ENCODE data around the gene SCARF2.
A peak's percentile ranks its signal among the peaks of the same experiment; 100 is the strongest.
"Not testable (repeated sequence)": the region's sequence is repeated elsewhere in the genome, so short reads cannot be mapped to it uniquely, and the experiment has no call there.

Gene SCARF2

GRCh38 chr22:20470525-20470924 is 32.9 kb upstream of the SCARF2 start:
- H3K36me3 ChIP-seq (ENCODE audit: control insufficient read depth in 2 of 2, insufficient read depth in 1 of 2, low read length in 2 of 2), result peaks cover 0 to 54% of the 10 kb centered on the region in 2 experiments; a peak in 2 of 3 replicates
- H3K4me1 ChIP-seq (ENCODE audit: control insufficient read depth, insufficient read depth, low read length); H3K4me3 ChIP-seq (ENCODE audit: low read depth, low read length); H3K9me3 ChIP-seq (ENCODE audit: control insufficient read depth, insufficient read depth, low read depth, low read length); H3K27ac ChIP-seq (ENCODE audit: extremely low read depth, low read depth, low read length): not testable (repeated sequence)
- peak; percentile 99 for TF ChIP-seq ZBTB17 (tag by site-specific recombination; IDR thresholded peaks at IDR 0.05)
- peak; percentile 100 for TF ChIP-seq ZNF366 (tag by site-specific recombination; conservative IDR thresholded peaks at IDR 0.05)
- ChIA-PET POLR2A (interaction anchor here (0.8 kb wide), 1 partner anchor 333 kb away, joined by 5 read pairs; no protein-coding TSS in a partner anchor), CTCF (interaction anchor here (0.6 to 2.1 kb wide), 3 partner anchors 14 to 102 kb away, joined by 3 to 10 read pairs (median 3); no protein-coding TSS in a partner anchor)

GRCh38 chr22:20469110-20469868 is 31.7 kb upstream of the SCARF2 start:
- Histone ChIP-seq H3K4me1 (ENCODE audit: control insufficient read depth, insufficient read depth, low read length) (no peaks in the 10 kb centered on the region), H3K36me3 (ENCODE audit: control insufficient read depth in 2 of 2, insufficient read depth in 1 of 2, low read length in 2 of 2) (peaks cover 0 to 66% of the 10 kb centered on the region in 2 experiments; a peak in 2 of 3 replicates), H3K9me3 (ENCODE audit: control insufficient read depth, insufficient read depth, low read depth, low read length) (no peaks in the 10 kb centered on the region), H3K4me3 (ENCODE audit: low read depth, low read length) (no peak overlapping the region), H3K27ac (ENCODE audit: extremely low read depth, low read depth, low read length) (no peak overlapping the region)
- TF ChIP-seq ZBTB21 (tag by site-specific recombination; IDR thresholded peaks at IDR 0.05) (no peak), ZNF449 (tag by site-specific recombination; IDR thresholded peaks at IDR 0.05) (no peak), ZNF146 (tag by site-specific recombination; IDR thresholded peaks at IDR 0.05) (no peak), ZNF670 (tag by site-specific recombination; IDR thresholded peaks at IDR 0.05; ENCODE audit: low read depth) (no peak), KLF7 (tag by site-specific recombination; IDR thresholded peaks at IDR 0.05; ENCODE audit: borderline replicate concordance) (no peak), ZNF366 (tag by site-specific recombination; conservative IDR thresholded peaks at IDR 0.05) (no peak), ZNF112 (tag by site-specific recombination; IDR thresholded peaks at IDR 0.05) (no peak), ZNF654 (tag by site-specific recombination; IDR thresholded peaks at IDR 0.05; ENCODE audit: low read depth) (no peak), ZNF658 (tag by site-specific recombination; IDR thresholded peaks at IDR 0.05) (no peak), TRIM28 (IDR thresholded peaks at IDR 0.05; ENCODE audit: borderline replicate concordance, low read length) (no peak), ZNF501 (tag by site-specific recombination; IDR thresholded peaks at IDR 0.05) (no peak), ZNF571 (tag by site-specific recombination; IDR thresholded peaks at IDR 0.05) (no peak), ZSCAN23 (tag by site-specific recombination; IDR thresholded peaks at IDR 0.05) (no peak), ZEB2 (tag by site-specific recombination; IDR thresholded peaks at IDR 0.05) (no peak), ZNF37A (tag by site-specific recombination; IDR thresholded peaks at IDR 0.05) (no peak), ZBTB17 (tag by site-specific recombination; IDR thresholded peaks at IDR 0.05) (no peak), ZNF341 (tag by site-specific recombination; IDR thresholded peaks at IDR 0.05; ENCODE audit: low read depth) (no peak), ZNF785 (tag by site-specific recombination; IDR thresholded peaks at IDR 0.05) (no peak), GLIS2 (tag by site-specific recombination; IDR thresholded peaks at IDR 0.05) (no peak)
- CTCF ChIA-PET, result interaction anchor here (0.7 to 2.1 kb wide), 3 partner anchors 13 to 85 kb away, joined by 3 to 10 read pairs (median 9); no protein-coding TSS in a partner anchor
- POLR2A ChIA-PET, result no interaction called here

GRCh38 chr22:20466659-20467379 is 29.2 kb upstream of the SCARF2 start:
- ChIA-PET CTCF (interaction anchor here (0.6 kb wide), 2 partner anchors 10 to 49 kb away, joined by 3 to 4 read pairs; no protein-coding TSS in a partner anchor), POLR2A (no interaction called here)
- Histone ChIP-seq H3K27ac (ENCODE audit: extremely low read depth, low read depth, low read length) (no peak overlapping the region), H3K36me3 (ENCODE audit: control insufficient read depth in 2 of 2, insufficient read depth in 1 of 2, low read length in 2 of 2) (peaks cover 0 to 77% of the 10 kb centered on the region in 2 experiments; a peak in 2 of 3 replicates), H3K4me1 (ENCODE audit: control insufficient read depth, insufficient read depth, low read length) (no peaks in the 10 kb centered on the region), H3K9me3 (ENCODE audit: control insufficient read depth, insufficient read depth, low read depth, low read length) (no peaks in the 10 kb centered on the region), H3K4me3 (ENCODE audit: low read depth, low read length) (no peak overlapping the region)
- no peak for TF ChIP-seq ZNF175 (tag by site-specific recombination; IDR thresholded peaks at IDR 0.05)
- TF ChIP-seq ZNF521 (tag by site-specific recombination; IDR thresholded peaks at IDR 0.05), result no peak
- TF ChIP-seq, protein P1, sequence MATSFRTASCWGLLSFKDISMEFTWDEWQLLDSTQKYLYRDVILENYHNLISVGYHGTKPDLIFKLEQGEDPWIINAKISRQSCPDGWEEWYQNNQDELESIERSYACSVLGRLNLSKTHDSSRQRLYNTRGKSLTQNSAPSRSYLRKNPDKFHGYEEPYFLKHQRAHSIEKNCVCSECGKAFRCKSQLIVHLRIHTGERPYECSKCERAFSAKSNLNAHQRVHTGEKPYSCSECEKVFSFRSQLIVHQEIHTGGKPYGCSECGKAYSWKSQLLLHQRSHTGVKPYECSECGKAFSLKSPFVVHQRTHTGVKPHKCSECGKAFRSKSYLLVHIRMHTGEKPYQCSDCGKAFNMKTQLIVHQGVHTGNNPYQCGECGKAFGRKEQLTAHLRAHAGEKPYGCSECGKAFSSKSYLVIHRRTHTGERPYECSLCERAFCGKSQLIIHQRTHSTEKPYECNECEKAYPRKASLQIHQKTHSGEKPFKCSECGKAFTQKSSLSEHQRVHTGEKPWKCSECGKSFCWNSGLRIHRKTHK (tag by site-specific recombination; IDR thresholded peaks at IDR 0.05), result no peak
- TF ChIP-seq HOXC10 (CRISPR knock-in tag; IDR thresholded peaks at IDR 0.05), result no peak
- TF ChIP-seq ZNF660 (tag by site-specific recombination; IDR thresholded peaks at IDR 0.05), result no peak
- TF ChIP-seq TSHZ1 (tag by site-specific recombination; IDR thresholded peaks at IDR 0.05; ENCODE audit: borderline replicate concordance), result no peak

Data from HEK293 (cell line).